Glutamatergic neuron (in vitro differentiated cells): ENCODE data around the gene KRT40. TPM values are rescaled to one million over a fixed set of nuclear protein-coding genes. Genes with fewer than 3 reads are reported as not detected.

ENCODE experiments used
- DNase-seq: peaks from one replicate; pipeline ENCODE4 v3.0.0; 2022
- H3K27ac Mint-ChIP-seq: one replicate; pipeline ENCODE4 v1.8.0; 2020; ENCODE audit warnings: mild to moderate bottlenecking, mixed read lengths, inconsistent platforms; ENCODE audit not compliant: unreplicated experiment
- H3K27me3 Mint-ChIP-seq: one replicate; pipeline ENCODE4 v1.8.0; 2020; ENCODE audit warnings: mild to moderate bottlenecking, moderate library complexity, mixed read lengths, inconsistent platforms; ENCODE audit not compliant: unreplicated experiment
- H3K36me3 Mint-ChIP-seq: one replicate; pipeline ENCODE4 v1.8.0; 2020; ENCODE audit warnings: mild to moderate bottlenecking, mixed read lengths, inconsistent platforms; ENCODE audit not compliant: unreplicated experiment
- H3K4me1 Mint-ChIP-seq: one replicate; pipeline ENCODE4 v1.8.0; 2020; ENCODE audit warnings: mild to moderate bottlenecking, low read depth, mixed read lengths, inconsistent platforms; ENCODE audit not compliant: unreplicated experiment
- H3K4me3 Mint-ChIP-seq: one replicate; pipeline ENCODE4 v1.8.0; 2020; ENCODE audit warnings: mild to moderate bottlenecking, mixed read lengths, inconsistent platforms; ENCODE audit not compliant: unreplicated experiment
- H3K9me3 Mint-ChIP-seq: one replicate; pipeline ENCODE4 v1.8.0; 2020; ENCODE audit warnings: mild to moderate bottlenecking, moderate library complexity, mixed read lengths, inconsistent platforms; ENCODE audit not compliant: unreplicated experiment
- total RNA-seq: library from RNA; stranded (reverse); fragmentation: NEBNext Ultra II Directional; extraction: Animal tissue kit (Norgen Biotek cat#: 25700); gene quantifications from one replicate; pipeline ENCODE4 v1.2.1, GENCODE V29; 2021; ENCODE audit not compliant: unreplicated experiment
- TF ChIP-seq, protein P1 (sequence below): fragments of 200-600 bp; sonication (generic); IDR thresholded peaks from one replicate; pipeline ENCODE4 v1.5.0; 2021; ENCODE audit not compliant: partially characterized antibody, unreplicated experiment

Gene KRT40
- total RNA-seq, 1 donor from 2014 or later = not detected

DNA sequence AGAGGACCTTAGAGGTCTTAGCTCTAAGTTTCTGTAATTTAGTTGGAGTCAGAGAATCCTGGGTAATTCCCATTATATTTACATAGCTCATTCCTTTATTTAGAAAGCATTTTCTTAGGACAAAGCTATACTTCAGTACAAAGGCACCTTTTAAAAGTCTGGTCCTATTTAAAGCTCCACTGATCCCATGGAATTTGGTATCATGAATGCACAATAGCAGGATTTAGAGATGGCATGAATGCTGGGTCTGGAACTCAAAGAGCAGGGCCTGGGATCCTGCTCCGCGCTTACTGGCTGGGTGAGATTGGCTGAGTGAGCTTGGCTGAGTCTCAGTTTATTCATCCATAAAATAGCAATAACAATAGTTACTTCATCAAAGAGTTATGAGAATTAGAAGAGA, 51.5 kb downstream of the KRT40 start:
- Mint-ChIP-seq H3K9me3 (peaks cover 1% of the 10 kb centered on the region), H3K27me3 (peaks cover 1% of the 10 kb centered on the region), H3K27ac (no peak overlapping the region), H3K36me3 (no peaks in the 10 kb centered on the region), H3K4me1 (no peaks in the 10 kb centered on the region), H3K4me3 (no peak overlapping the region)
- no peak for DNase-seq
- TF ChIP-seq, protein P1, sequence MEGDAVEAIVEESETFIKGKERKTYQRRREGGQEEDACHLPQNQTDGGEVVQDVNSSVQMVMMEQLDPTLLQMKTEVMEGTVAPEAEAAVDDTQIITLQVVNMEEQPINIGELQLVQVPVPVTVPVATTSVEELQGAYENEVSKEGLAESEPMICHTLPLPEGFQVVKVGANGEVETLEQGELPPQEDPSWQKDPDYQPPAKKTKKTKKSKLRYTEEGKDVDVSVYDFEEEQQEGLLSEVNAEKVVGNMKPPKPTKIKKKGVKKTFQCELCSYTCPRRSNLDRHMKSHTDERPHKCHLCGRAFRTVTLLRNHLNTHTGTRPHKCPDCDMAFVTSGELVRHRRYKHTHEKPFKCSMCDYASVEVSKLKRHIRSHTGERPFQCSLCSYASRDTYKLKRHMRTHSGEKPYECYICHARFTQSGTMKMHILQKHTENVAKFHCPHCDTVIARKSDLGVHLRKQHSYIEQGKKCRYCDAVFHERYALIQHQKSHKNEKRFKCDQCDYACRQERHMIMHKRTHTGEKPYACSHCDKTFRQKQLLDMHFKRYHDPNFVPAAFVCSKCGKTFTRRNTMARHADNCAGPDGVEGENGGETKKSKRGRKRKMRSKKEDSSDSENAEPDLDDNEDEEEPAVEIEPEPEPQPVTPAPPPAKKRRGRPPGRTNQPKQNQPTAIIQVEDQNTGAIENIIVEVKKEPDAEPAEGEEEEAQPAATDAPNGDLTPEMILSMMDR = no peak

DNA sequence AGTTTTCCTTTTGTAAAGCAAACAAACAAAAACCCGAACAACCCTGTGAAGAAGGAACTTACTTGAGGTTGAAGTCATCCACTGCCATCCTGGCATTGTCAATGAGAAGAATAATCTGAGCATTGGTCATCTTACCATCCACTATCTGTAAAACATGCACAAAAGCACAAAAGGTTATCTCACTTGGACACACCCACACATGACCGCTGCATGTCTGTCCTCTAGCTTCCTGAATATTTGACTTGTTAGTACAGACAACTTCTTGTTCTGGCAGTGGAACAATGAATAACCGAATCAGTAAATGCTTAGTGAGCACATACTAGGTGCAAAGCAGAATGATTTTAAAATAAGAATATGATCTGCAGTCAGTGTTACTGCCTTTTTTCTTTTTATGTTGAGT, 52.8 kb downstream of the KRT40 start:
- Mint-ChIP-seq H3K4me3 (no peak overlapping the region), H3K27me3 (peaks cover 1% of the 10 kb centered on the region), H3K36me3 (no peaks in the 10 kb centered on the region), H3K4me1 (no peaks in the 10 kb centered on the region), H3K9me3 (peaks cover 2% of the 10 kb centered on the region), H3K27ac (no peak overlapping the region)
- TF ChIP-seq, protein P1 = no peak
- DNase-seq = no peak

Other genes starting within 250 kb of the KRT40 start
- not detected for gene KRT25, start 229.0 kb downstream of the KRT40 start, total RNA-seq
- gene KRT26, start 212.1 kb downstream of the KRT40 start, total RNA-seq = not detected
- gene KRT27, start 201.8 kb downstream of the KRT40 start, total RNA-seq = not detected
- gene KRT28, start 184.4 kb downstream of the KRT40 start, total RNA-seq = not detected
- 27.1 TPM for gene KRT10, start 161.7 kb downstream of the KRT40 start, total RNA-seq
- gene KRT12, start 117.1 kb downstream of the KRT40 start, total RNA-seq = not detected
- not detected for gene KRT20, start 99.1 kb downstream of the KRT40 start, total RNA-seq
- not detected for gene KRT23, start 46.7 kb downstream of the KRT40 start, total RNA-seq
- not detected for gene KRT39, start 17.4 kb downstream of the KRT40 start, total RNA-seq
- not detected for gene KRTAP3-3, start 9.8 kb upstream of the KRT40 start, total RNA-seq
- gene KRTAP3-2, start 15.6 kb upstream of the KRT40 start, total RNA-seq = not detected
- not detected for gene KRTAP3-1, start 24.8 kb upstream of the KRT40 start, total RNA-seq
- gene KRTAP1-5, start 42.9 kb upstream of the KRT40 start, total RNA-seq = not detected
- not detected for gene KRTAP1-4, start 45.9 kb upstream of the KRT40 start, total RNA-seq
- not detected for gene KRTAP1-3, start 50.5 kb upstream of the KRT40 start, total RNA-seq
- gene KRTAP1-1, start 57.1 kb upstream of the KRT40 start, total RNA-seq = not detected
- gene KRTAP2-1, start 63.0 kb upstream of the KRT40 start, total RNA-seq = not detected
- not detected for gene KRTAP2-2, start 70.9 kb upstream of the KRT40 start, total RNA-seq
- gene KRTAP2-3, start 75.8 kb upstream of the KRT40 start, total RNA-seq = not detected
- not detected for gene KRTAP2-4, start 81.6 kb upstream of the KRT40 start, total RNA-seq
- not detected for gene KRTAP4-7, start 99.8 kb upstream of the KRT40 start, total RNA-seq
- not detected for gene KRTAP4-8, start 113.8 kb upstream of the KRT40 start, total RNA-seq
- not detected for gene KRTAP4-16, start 117.9 kb upstream of the KRT40 start, total RNA-seq
- not detected for gene KRTAP4-9, start 121.1 kb upstream of the KRT40 start, total RNA-seq
- not detected for gene KRTAP4-11, start 134.0 kb upstream of the KRT40 start, total RNA-seq
- not detected for gene KRTAP4-12, start 139.9 kb upstream of the KRT40 start, total RNA-seq
- not detected for gene KRTAP4-6, start 156.2 kb upstream of the KRT40 start, total RNA-seq
- not detected for gene KRTAP4-5, start 165.5 kb upstream of the KRT40 start, total RNA-seq
- not detected for gene KRTAP4-4, start 176.4 kb upstream of the KRT40 start, total RNA-seq
- gene KRTAP4-3, start 183.9 kb upstream of the KRT40 start, total RNA-seq = not detected
- not detected for gene KRTAP4-2, start 193.9 kb upstream of the KRT40 start, total RNA-seq
- gene KRTAP4-1, start 200.6 kb upstream of the KRT40 start, total RNA-seq = not detected
- gene KRTAP9-1, start 205.6 kb upstream of the KRT40 start, total RNA-seq = not detected
- gene KRTAP9-2, start 242.3 kb upstream of the KRT40 start, total RNA-seq = not detected
- gene KRTAP9-3, start 248.1 kb upstream of the KRT40 start, total RNA-seq = not detected